Natural killer cell (primary cell): ENCODE data around the gene ADI1. TPM values are rescaled to one million over a fixed set of nuclear protein-coding genes. Genes with fewer than 3 reads are reported as not detected.

Experiments
- ATAC-seq, 3 donors: fragments of 150-1000 bp in 2 of 3; fragments of 200-7000 bp in 1 of 3; cut with Tn5 transposase; 1 replicate in 1 of 3; 2 replicates in 2 of 3; pipeline ENCODE4 v1.10.0; 2021; ENCODE audit warnings: mild to moderate bottlenecking in 2 of 3, moderate library complexity in 2 of 3
- DNase-seq, 2 donors: peaks; one replicate each; pipeline versions ENCODE4 v3.0.0 to v3.0.0-alpha.2; 2013 to 2021; ENCODE audit warnings: mixed read lengths in 1 of 2
- H3K27ac ChIP-seq: one replicate; pipeline ENCODE4 v1.5.1; 2013; ENCODE audit warnings: mild to moderate bottlenecking, low read length
- H3K27me3 ChIP-seq: one replicate; pipeline ENCODE4 v1.6.1; 2013; ENCODE audit warnings: low read length; ENCODE audit not compliant: control insufficient read depth, insufficient read depth
- H3K36me3 ChIP-seq: one replicate; pipeline ENCODE4 v1.6.1; 2013; ENCODE audit warnings: low read length; ENCODE audit not compliant: control insufficient read depth, insufficient read depth
- H3K4me1 ChIP-seq: one replicate; pipeline ENCODE4 v1.6.1; 2013; ENCODE audit warnings: low read length; ENCODE audit not compliant: control insufficient read depth, insufficient read depth
- H3K4me3 ChIP-seq: one replicate; pipeline ENCODE4 v1.5.1; 2013; ENCODE audit warnings: low read length
- H3K9me3 ChIP-seq: one replicate; pipeline ENCODE4 v1.6.1; 2013; ENCODE audit warnings: low read length; ENCODE audit not compliant: control insufficient read depth, insufficient read depth
- H3K27ac Mint-ChIP-seq, 2 donors: one replicate each; pipeline ENCODE4 v1.8.0; 2022; ENCODE audit warnings: mild to moderate bottlenecking in 2 of 2, mixed read lengths in 2 of 2, moderate library complexity in 1 of 2
- H3K27me3 Mint-ChIP-seq, 2 donors: one replicate each; pipeline ENCODE4 v1.8.0; 2022; ENCODE audit warnings: low read depth in 2 of 2, mixed read lengths in 2 of 2
- H3K36me3 Mint-ChIP-seq: one replicate; pipeline ENCODE4 v1.8.0; 2022; ENCODE audit warnings: mixed read lengths
- H3K4me1 Mint-ChIP-seq, 2 donors: one replicate each; pipeline ENCODE4 v1.8.0; 2022; ENCODE audit warnings: mixed read lengths in 2 of 2
- H3K4me3 Mint-ChIP-seq: one replicate; pipeline ENCODE4 v1.8.0; 2022; ENCODE audit warnings: mild to moderate bottlenecking, moderate library complexity, mixed read lengths
- H3K9me3 Mint-ChIP-seq, 2 donors: one replicate each; pipeline ENCODE4 v1.8.0; 2022; ENCODE audit warnings: mixed read lengths in 2 of 2
- CTCF ChIP-seq: fragments of 200-600 bp; IDR thresholded peaks from one replicate; pipeline ENCODE4 v1.8.0; 2022; ENCODE audit warnings: antibody characterized with exemption
- WGBS: methylation state at CpG from one replicate; pipeline ENCODE4 v1.1.7; 2013; ENCODE audit warnings: missing lambda C conversion rate; ENCODE audit not compliant: insufficient coverage; 5-methylcytosine and 5-hydroxymethylcytosine counted together
- intact Hi-C: fragments of 100-400 bp; cut with micrococcal nuclease; formaldehyde crosslinking; loops from one replicate; pipeline ENCODE4 v1.14.2; 2022
- total RNA-seq, 4 donors: library from RNA; stranded (reverse); fragments of 120-200 nt in 1 of 4; gene quantifications; one replicate each; pipeline versions ENCODE4 v1.2.3 to v1.2.4, GENCODE V29; 2013 to 2022

The ADI1 gene
- total RNA-seq, 3 donors from 2014 or later (not counting 1 experiment from before 2014, with no cell fraction given), result 15.9 to 23.0 (median 17.4) TPM

- H3K4me3 Mint-ChIP-seq, result peak overlapping the region; percentile 25
- H3K4me1 ChIP-seq, result peaks cover 20% of the 10 kb centered on the region
- no peak overlapping the region for H3K27ac Mint-ChIP-seq
- H3K36me3 Mint-ChIP-seq, result no peaks in the 10 kb centered on the region
- H3K27ac ChIP-seq, result no peak overlapping the region
- no peaks in the 10 kb centered on the region for H3K9me3 Mint-ChIP-seq
- no peak for DNase-seq
- H3K36me3 ChIP-seq, result no peaks in the 10 kb centered on the region
- no peaks in the 10 kb centered on the region for H3K27me3 Mint-ChIP-seq
- no peaks in the 10 kb centered on the region for H3K9me3 ChIP-seq
- no peak for TF ChIP-seq CTCF
- H3K27me3 ChIP-seq, result no peaks in the 10 kb centered on the region
- WGBS, result 95% methylated on average over 16 of the region's 16 CpGs
- ATAC-seq, result no peak
- peaks cover 15 to 21% of the 10 kb centered on the region in 2 donors for H3K4me1 Mint-ChIP-seq
- intact Hi-C loops, result no loop called here
- H3K4me3 ChIP-seq, result no peak overlapping the region
These were observed 29.6 kb downstream of the ADI1 start for GRCh38 chr2:3489764-3490115.

GRCh38 chr2:3488855-3489763 lies 30.2 kb downstream of the ADI1 start:
- peaks cover 15 to 21% of the 10 kb centered on the region in 2 donors for H3K4me1 Mint-ChIP-seq
- ATAC-seq (no peak), DNase-seq (no peak)
- no peak overlapping the region for H3K4me3 ChIP-seq
- no peaks in the 10 kb centered on the region for H3K36me3 Mint-ChIP-seq
- no peak overlapping the region for H3K27ac Mint-ChIP-seq
- H3K27me3 ChIP-seq, result no peaks in the 10 kb centered on the region
- H3K4me3 Mint-ChIP-seq, result no peak overlapping the region
- intact Hi-C loops, result no loop called here
- H3K9me3 Mint-ChIP-seq, result no peaks in the 10 kb centered on the region
- TF ChIP-seq CTCF, result no peak
- no peaks in the 10 kb centered on the region for H3K36me3 ChIP-seq
- H3K27ac ChIP-seq, result no peak overlapping the region
- 92% methylated on average over 27 of the region's 27 CpGs for WGBS
- no peaks in the 10 kb centered on the region for H3K9me3 ChIP-seq
- H3K4me1 ChIP-seq, result peaks cover 20% of the 10 kb centered on the region
- H3K27me3 Mint-ChIP-seq, result no peaks in the 10 kb centered on the region

GRCh38 chr2:3488061-3488531 lies 31.2 kb downstream of the ADI1 start:
- Histone ChIP-seq H3K4me3 (no peak overlapping the region), H3K4me1 (peaks cover 20% of the 10 kb centered on the region), H3K36me3 (no peaks in the 10 kb centered on the region), H3K27me3 (no peaks in the 10 kb centered on the region), H3K9me3 (no peaks in the 10 kb centered on the region), H3K27ac (no peak overlapping the region)
- ATAC-seq, result no peak
- Mint-ChIP-seq H3K4me1 (peaks cover 15 to 21% of the 10 kb centered on the region in 2 donors), H3K9me3 (no peaks in the 10 kb centered on the region), H3K27ac (no peak overlapping the region), H3K27me3 (no peaks in the 10 kb centered on the region), H3K4me3 (no peak overlapping the region), H3K36me3 (no peaks in the 10 kb centered on the region)
- TF ChIP-seq CTCF, result no peak
- WGBS, result 85% methylated on average over 6 of the region's 6 CpGs
- no peak for DNase-seq
- intact Hi-C loops, result no loop called here
